Measurements from ENCODE around the gene TSHZ2. TPM values are rescaled to one million over a fixed set of nuclear protein-coding genes. Genes with fewer than 3 reads are reported as not detected.

The TSHZ2 gene
- total RNA-seq, 1 experiment from 2014 or later, result 0.07 TPM

DNA sequence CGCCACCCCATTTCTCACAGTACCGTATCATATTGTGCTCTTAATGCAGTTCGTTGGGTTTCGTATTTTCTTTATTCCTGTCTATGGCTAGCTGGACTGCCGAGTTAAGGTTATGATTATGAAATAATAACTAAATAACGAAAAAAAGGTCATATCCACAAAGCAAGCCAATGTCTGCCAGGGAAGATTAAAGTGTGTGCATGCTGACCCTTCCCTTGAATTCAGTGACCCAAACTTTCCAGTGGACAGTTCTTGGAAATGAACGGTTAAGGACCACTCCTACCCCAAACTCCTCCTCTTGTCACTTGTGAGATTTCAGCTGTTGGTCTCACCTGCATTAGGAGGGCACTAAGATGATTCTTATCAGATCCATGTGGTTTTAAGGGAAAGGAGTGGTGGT is 449.9 kb downstream of the TSHZ2 start:
- ChIA-PET RAD21 (ENCODE audit: low non-redundant PET in 1 of 2, low total read pairs in 2 of 2, uncharacterized antibody in 2 of 2, unreplicated experiment in 2 of 2) (no interaction called here), CTCF (no interaction called here), POLR2A (no interaction called here)
- H3K4me3 ChIP-seq (replicated peaks in 1 of 2; ENCODE audit: low read depth in 1 of 2, low read length in 2 of 2), result no peak overlapping the region
- H3K79me2 ChIP-seq (ENCODE audit: insufficient read depth, low read length), result no peaks in the 10 kb centered on the region
- no peak overlapping the region for H2AFZ ChIP-seq (ENCODE audit: low read depth, low read length, poor library complexity, severe bottlenecking)
- H3K27ac ChIP-seq (ENCODE audit: low read depth, low read length), result no peak overlapping the region
- H3K4me2 ChIP-seq (ENCODE audit: low read length), result no peak overlapping the region
- H3K9me3 ChIP-seq (ENCODE audit: control insufficient read depth in 1 of 2, insufficient read depth in 1 of 2, low read depth in 1 of 2, low read length in 2 of 2), result no peaks in the 10 kb centered on the region
- no peak for ATAC-seq
- H3K27me3 ChIP-seq (ENCODE audit: insufficient read depth, low read length), result no peaks in the 10 kb centered on the region
- TF ChIP-seq, protein P1, sequence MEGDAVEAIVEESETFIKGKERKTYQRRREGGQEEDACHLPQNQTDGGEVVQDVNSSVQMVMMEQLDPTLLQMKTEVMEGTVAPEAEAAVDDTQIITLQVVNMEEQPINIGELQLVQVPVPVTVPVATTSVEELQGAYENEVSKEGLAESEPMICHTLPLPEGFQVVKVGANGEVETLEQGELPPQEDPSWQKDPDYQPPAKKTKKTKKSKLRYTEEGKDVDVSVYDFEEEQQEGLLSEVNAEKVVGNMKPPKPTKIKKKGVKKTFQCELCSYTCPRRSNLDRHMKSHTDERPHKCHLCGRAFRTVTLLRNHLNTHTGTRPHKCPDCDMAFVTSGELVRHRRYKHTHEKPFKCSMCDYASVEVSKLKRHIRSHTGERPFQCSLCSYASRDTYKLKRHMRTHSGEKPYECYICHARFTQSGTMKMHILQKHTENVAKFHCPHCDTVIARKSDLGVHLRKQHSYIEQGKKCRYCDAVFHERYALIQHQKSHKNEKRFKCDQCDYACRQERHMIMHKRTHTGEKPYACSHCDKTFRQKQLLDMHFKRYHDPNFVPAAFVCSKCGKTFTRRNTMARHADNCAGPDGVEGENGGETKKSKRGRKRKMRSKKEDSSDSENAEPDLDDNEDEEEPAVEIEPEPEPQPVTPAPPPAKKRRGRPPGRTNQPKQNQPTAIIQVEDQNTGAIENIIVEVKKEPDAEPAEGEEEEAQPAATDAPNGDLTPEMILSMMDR (IDR thresholded peaks at IDR 0.05 in 2 of 3, conservative IDR thresholded peaks at IDR 0.05 in 1 of 3; ENCODE audit: borderline replicate concordance in 1 of 3, insufficient read depth in 1 of 3, low read depth in 2 of 3, low read length in 2 of 3), result no peak
- TF ChIP-seq, protein P2, sequence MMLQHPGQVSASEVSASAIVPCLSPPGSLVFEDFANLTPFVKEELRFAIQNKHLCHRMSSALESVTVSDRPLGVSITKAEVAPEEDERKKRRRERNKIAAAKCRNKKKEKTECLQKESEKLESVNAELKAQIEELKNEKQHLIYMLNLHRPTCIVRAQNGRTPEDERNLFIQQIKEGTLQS (IDR thresholded peaks at IDR 0.05), result no peak
- no peak for TF ChIP-seq SP1 (IDR thresholded peaks at IDR 0.05; ENCODE audit: low read depth)
- TF ChIP-seq, protein P3, sequence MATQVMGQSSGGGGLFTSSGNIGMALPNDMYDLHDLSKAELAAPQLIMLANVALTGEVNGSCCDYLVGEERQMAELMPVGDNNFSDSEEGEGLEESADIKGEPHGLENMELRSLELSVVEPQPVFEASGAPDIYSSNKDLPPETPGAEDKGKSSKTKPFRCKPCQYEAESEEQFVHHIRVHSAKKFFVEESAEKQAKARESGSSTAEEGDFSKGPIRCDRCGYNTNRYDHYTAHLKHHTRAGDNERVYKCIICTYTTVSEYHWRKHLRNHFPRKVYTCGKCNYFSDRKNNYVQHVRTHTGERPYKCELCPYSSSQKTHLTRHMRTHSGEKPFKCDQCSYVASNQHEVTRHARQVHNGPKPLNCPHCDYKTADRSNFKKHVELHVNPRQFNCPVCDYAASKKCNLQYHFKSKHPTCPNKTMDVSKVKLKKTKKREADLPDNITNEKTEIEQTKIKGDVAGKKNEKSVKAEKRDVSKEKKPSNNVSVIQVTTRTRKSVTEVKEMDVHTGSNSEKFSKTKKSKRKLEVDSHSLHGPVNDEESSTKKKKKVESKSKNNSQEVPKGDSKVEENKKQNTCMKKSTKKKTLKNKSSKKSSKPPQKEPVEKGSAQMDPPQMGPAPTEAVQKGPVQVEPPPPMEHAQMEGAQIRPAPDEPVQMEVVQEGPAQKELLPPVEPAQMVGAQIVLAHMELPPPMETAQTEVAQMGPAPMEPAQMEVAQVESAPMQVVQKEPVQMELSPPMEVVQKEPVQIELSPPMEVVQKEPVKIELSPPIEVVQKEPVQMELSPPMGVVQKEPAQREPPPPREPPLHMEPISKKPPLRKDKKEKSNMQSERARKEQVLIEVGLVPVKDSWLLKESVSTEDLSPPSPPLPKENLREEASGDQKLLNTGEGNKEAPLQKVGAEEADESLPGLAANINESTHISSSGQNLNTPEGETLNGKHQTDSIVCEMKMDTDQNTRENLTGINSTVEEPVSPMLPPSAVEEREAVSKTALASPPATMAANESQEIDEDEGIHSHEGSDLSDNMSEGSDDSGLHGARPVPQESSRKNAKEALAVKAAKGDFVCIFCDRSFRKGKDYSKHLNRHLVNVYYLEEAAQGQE (IDR thresholded peaks at IDR 0.05; ENCODE audit: low read depth), result no peak
- TF ChIP-seq, protein P4, sequence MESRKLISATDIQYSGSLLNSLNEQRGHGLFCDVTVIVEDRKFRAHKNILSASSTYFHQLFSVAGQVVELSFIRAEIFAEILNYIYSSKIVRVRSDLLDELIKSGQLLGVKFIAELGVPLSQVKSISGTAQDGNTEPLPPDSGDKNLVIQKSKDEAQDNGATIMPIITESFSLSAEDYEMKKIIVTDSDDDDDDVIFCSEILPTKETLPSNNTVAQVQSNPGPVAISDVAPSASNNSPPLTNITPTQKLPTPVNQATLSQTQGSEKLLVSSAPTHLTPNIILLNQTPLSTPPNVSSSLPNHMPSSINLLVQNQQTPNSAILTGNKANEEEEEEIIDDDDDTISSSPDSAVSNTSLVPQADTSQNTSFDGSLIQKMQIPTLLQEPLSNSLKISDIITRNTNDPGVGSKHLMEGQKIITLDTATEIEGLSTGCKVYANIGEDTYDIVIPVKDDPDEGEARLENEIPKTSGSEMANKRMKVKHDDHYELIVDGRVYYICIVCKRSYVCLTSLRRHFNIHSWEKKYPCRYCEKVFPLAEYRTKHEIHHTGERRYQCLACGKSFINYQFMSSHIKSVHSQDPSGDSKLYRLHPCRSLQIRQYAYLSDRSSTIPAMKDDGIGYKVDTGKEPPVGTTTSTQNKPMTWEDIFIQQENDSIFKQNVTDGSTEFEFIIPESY (IDR thresholded peaks at IDR 0.05; ENCODE audit: extremely low read depth, insufficient replicate concordance, low read length), result no peak
- TF ChIP-seq RAD21 (IDR thresholded peaks at IDR 0.05; ENCODE audit: low read depth), result no peak
- no peak for TF ChIP-seq CEBPB (IDR thresholded peaks at IDR 0.05; ENCODE audit: low read depth)
- TF ChIP-seq FOSL1 (IDR thresholded peaks at IDR 0.05; ENCODE audit: low read depth), result no peak
- no peak for TF ChIP-seq EGR1 (IDR thresholded peaks at IDR 0.05; ENCODE audit: low read depth)
- TF ChIP-seq TCF7L2 (IDR thresholded peaks at IDR 0.05; ENCODE audit: borderline replicate concordance, extremely low read depth, insufficient read depth, insufficient read length), result no peak
- TF ChIP-seq CBX3 (IDR thresholded peaks at IDR 0.05; ENCODE audit: low read depth), result no peak
- TF ChIP-seq SIN3A (IDR thresholded peaks at IDR 0.05; ENCODE audit: low read depth), result no peak
- no peak for TF ChIP-seq ZNF274 (IDR thresholded peaks at IDR 0.05; ENCODE audit: low read depth, low read length)
- TF ChIP-seq EZH2phosphoT487 (IDR thresholded peaks at IDR 0.05; ENCODE audit: borderline replicate concordance), result no peak
- TF ChIP-seq EZH2 (IDR thresholded peaks at IDR 0.05), result no peak
- TF ChIP-seq POLR2AphosphoS5 (IDR thresholded peaks at IDR 0.05; ENCODE audit: low read depth, low read length), result no peak
- TF ChIP-seq ZFX (IDR thresholded peaks at IDR 0.05), result no peak
- no peak for TF ChIP-seq JUND (IDR thresholded peaks at IDR 0.05)
- TF ChIP-seq POLR2A (IDR thresholded peaks at IDR 0.05; ENCODE audit: borderline replicate concordance, extremely low read depth, insufficient read depth, insufficient read length), result no peak
- TF ChIP-seq, protein P5, sequence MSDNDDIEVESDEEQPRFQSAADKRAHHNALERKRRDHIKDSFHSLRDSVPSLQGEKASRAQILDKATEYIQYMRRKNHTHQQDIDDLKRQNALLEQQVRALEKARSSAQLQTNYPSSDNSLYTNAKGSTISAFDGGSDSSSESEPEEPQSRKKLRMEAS (IDR thresholded peaks at IDR 0.05), result no peak
- no peak overlapping the region for H3K9ac ChIP-seq (ENCODE audit: low read length)
- H3K4me1 ChIP-seq (ENCODE audit: control insufficient read depth in 1 of 2, insufficient read depth in 2 of 2, low read length in 2 of 2), result no peaks in the 10 kb centered on the region
- no peaks in the 10 kb centered on the region for H3K9me2 ChIP-seq (ENCODE audit: insufficient read depth)
- intact Hi-C loops (cut with micrococcal nuclease), result no loop called here
- H4K20me1 ChIP-seq (ENCODE audit: insufficient read depth), result no peaks in the 10 kb centered on the region
- no TSS peak for BruUV-seq (replicated peaks)
- no peaks in the 10 kb centered on the region for H3K36me3 ChIP-seq (ENCODE audit: control insufficient read depth in 1 of 2, insufficient read depth in 2 of 2, low read length in 2 of 2)
- no peak for DNase-seq (ENCODE audit: low read depth, low spot score)

Data from HCT116 (cell line).